Measurements from ENCODE around the gene HEG1.

DNA sequence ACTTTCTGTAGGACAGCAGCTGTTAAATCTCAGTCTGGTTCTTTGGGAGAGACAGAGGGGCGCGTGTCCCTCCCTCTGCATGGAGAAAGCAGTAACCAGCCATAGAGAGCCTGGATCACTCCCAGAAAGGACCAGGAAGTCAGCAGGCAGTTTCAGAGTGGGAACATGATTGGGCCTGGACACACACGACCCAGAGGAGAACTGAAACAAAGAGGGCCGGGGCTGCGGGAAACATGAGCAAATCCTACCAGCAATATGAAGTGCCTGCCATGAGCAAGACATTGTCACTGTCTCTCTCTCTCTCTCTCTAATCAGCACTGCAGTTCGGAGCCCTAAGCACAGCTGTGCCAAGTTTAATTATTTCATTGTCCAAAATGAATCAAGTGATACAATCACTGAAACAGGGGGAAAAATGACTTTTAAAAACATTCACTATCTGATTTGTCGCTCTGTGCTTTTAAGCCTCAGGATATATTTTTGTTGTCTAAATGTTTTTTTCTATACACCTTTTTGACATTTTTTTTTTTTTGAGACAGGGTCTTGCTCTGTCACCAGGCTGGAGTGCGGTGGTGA is 138.9 kb downstream of the HEG1 start:
- TF ChIP-seq, protein P1, sequence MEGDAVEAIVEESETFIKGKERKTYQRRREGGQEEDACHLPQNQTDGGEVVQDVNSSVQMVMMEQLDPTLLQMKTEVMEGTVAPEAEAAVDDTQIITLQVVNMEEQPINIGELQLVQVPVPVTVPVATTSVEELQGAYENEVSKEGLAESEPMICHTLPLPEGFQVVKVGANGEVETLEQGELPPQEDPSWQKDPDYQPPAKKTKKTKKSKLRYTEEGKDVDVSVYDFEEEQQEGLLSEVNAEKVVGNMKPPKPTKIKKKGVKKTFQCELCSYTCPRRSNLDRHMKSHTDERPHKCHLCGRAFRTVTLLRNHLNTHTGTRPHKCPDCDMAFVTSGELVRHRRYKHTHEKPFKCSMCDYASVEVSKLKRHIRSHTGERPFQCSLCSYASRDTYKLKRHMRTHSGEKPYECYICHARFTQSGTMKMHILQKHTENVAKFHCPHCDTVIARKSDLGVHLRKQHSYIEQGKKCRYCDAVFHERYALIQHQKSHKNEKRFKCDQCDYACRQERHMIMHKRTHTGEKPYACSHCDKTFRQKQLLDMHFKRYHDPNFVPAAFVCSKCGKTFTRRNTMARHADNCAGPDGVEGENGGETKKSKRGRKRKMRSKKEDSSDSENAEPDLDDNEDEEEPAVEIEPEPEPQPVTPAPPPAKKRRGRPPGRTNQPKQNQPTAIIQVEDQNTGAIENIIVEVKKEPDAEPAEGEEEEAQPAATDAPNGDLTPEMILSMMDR (IDR thresholded peaks at IDR 0.05) = no peak
- TF ChIP-seq POLR2A (IDR thresholded peaks at IDR 0.05) = no peak

Data from gastroesophageal sphincter (tissue), 3 donors.